Kidney (tissue), 11 donors: ENCODE results near the gene EIF3CL. TPM values are rescaled to one million over a fixed set of nuclear protein-coding genes. Genes with fewer than 3 reads are reported as not detected.
"Not testable (repeated sequence)": the region's sequence is repeated elsewhere in the genome, so short reads cannot be mapped to it uniquely, and the experiment has no call there.

ENCODE experiments used
- DNase-seq, 5 donors: peaks; one replicate each; pipeline ENCODE4 v3.0.0-alpha.2; 2013 to 2020
- FAIRE-seq: peaks from 2 replicates; lab custom pipeline; 2012; peaks lifted over from hg19 to GRCh38; lab: Jason Lieb, UNC
- H3K27ac ChIP-seq, 2 donors: one replicate each; pipeline ENCODE4 v1.7.0; 2013; ENCODE audit warnings: low read depth in 2 of 2, low read length in 2 of 2, inconsistent platforms in 1 of 2
- H3K27me3 ChIP-seq: one replicate; pipeline ENCODE4 v1.7.1; 2013; ENCODE audit warnings: low read length, inconsistent platforms; ENCODE audit not compliant: control insufficient read depth, insufficient read depth
- H3K36me3 ChIP-seq, 3 donors: one replicate each; pipeline versions ENCODE4 v1.7.0 to v1.7.1; 2013; ENCODE audit warnings: low read length in 3 of 3, control low read depth in 1 of 3, inconsistent platforms in 1 of 3; ENCODE audit not compliant: insufficient read depth in 3 of 3, control insufficient read depth in 2 of 3
- H3K4me1 ChIP-seq, 3 donors: one replicate each; pipeline versions ENCODE4 v1.7.0 to v1.7.1; 2013; ENCODE audit warnings: low read length in 3 of 3, inconsistent platforms in 1 of 3, low read depth in 1 of 3; ENCODE audit not compliant: control insufficient read depth in 2 of 3, insufficient read depth in 2 of 3
- H3K4me3 ChIP-seq, 3 donors: one replicate each; pipeline versions ENCODE4 v1.7.0 to v1.8.1; 2013; ENCODE audit warnings: low read length in 3 of 3, control low read depth in 1 of 3, inconsistent platforms in 1 of 3
- H3K9ac ChIP-seq, 3 donors: one replicate each; pipeline versions ENCODE4 v1.7.0 to v1.7.1; 2013; ENCODE audit warnings: low read length in 3 of 3, control low read depth in 1 of 3, inconsistent platforms in 1 of 3
- H3K9me3 ChIP-seq, 3 donors: one replicate each; pipeline versions ENCODE4 v1.7.0 to v1.7.1; 2013; ENCODE audit warnings: low read length in 3 of 3, control low read depth in 1 of 3, inconsistent platforms in 1 of 3; ENCODE audit not compliant: control insufficient read depth in 2 of 3, insufficient read depth in 1 of 3
- intact Hi-C: fragments of 100-400 bp; cut with DNase I; formaldehyde crosslinking; loops from one replicate; pipeline ENCODE4 v1.11.1; 2022
- polyA plus RNA-seq: library from polyadenylated mRNA; stranded (reverse); fragments of 350-450 nt; fragmentation: Illumina TruSeq; extraction: RNeasy Lipid Tissue Mini Kit (QIAGEN cat#74804); gene quantifications from one replicate; pipeline ENCODE4 v1.2.3, GENCODE V29; 2014; ENCODE audit warnings: low read depth, low replicate concordance; ENCODE audit not compliant: insufficient read depth
- total RNA-seq: library from RNA; stranded (reverse); fragmentation: NEBNext Ultra II Directional; extraction: Animal tissue kit (Norgen Biotek cat#: 25700); gene quantifications from one replicate; pipeline ENCODE4 v1.2.1, GENCODE V29; 2021
- donor health status: control.
- donor health status: control.
- donor health status: DM: yes; HTN: yes; CAD: no.
- donor health status: Normal renal cell carcinoma (clear cell type).

Gene EIF3CL
- total and polyA plus RNA-seq, 2 donors from 2014 or later = 26.7 to 61.0 TPM

GRCh38 chr16:28377108-28377625 is 26.5 kb downstream of the EIF3CL start:
- peak in 1 of 5 donors; percentile 19 for DNase-seq
- H3K4me1 ChIP-seq, H3K27ac ChIP-seq, H3K4me3 ChIP-seq, H3K27me3 ChIP-seq, H3K9me3 ChIP-seq, intact Hi-C loops, H3K36me3 ChIP-seq, FAIRE-seq, H3K9ac ChIP-seq: not testable (repeated sequence)

GRCh38 chr16:28375115-28375514 is 28.5 kb downstream of the EIF3CL start:
- FAIRE-seq, H3K27ac ChIP-seq, DNase-seq, H3K27me3 ChIP-seq, H3K36me3 ChIP-seq, H3K4me1 ChIP-seq, H3K4me3 ChIP-seq, H3K9ac ChIP-seq, intact Hi-C loops, H3K9me3 ChIP-seq: not testable (repeated sequence)

- H3K4me3 ChIP-seq, H3K4me1 ChIP-seq, FAIRE-seq, H3K27ac ChIP-seq, H3K9ac ChIP-seq, H3K9me3 ChIP-seq, H3K36me3 ChIP-seq, DNase-seq, intact Hi-C loops, H3K27me3 ChIP-seq: not testable (repeated sequence)
Observed at GRCh38 chr16:28374281-28374680, 29.4 kb downstream of the EIF3CL start.

- H3K36me3 ChIP-seq, intact Hi-C loops, H3K27me3 ChIP-seq, H3K4me3 ChIP-seq, H3K9me3 ChIP-seq, H3K27ac ChIP-seq, FAIRE-seq, H3K4me1 ChIP-seq, H3K9ac ChIP-seq: not testable (repeated sequence)
- DNase-seq = peak; percentile 1 to 45 (median 8)
Observed at GRCh38 chr16:28367926-28368325, 35.7 kb downstream of the EIF3CL start.

GRCh38 chr16:28364268-28365173 is 39.1 kb downstream of the EIF3CL start:
- DNase-seq = peak in 1 of 5 donors; percentile 18
- H3K9me3 ChIP-seq, H3K9ac ChIP-seq, H3K27ac ChIP-seq, H3K27me3 ChIP-seq, H3K36me3 ChIP-seq, H3K4me1 ChIP-seq, H3K4me3 ChIP-seq, intact Hi-C loops, FAIRE-seq: not testable (repeated sequence)

- H3K4me3 ChIP-seq, H3K9me3 ChIP-seq, H3K36me3 ChIP-seq, H3K4me1 ChIP-seq, DNase-seq, intact Hi-C loops, H3K27me3 ChIP-seq, H3K27ac ChIP-seq, H3K9ac ChIP-seq, FAIRE-seq: not testable (repeated sequence)
Observed at GRCh38 chr16:28363408-28363807, 40.2 kb downstream of the EIF3CL start, which contains the start of gene NPIPB6. Gene NPIPB6, minus strand, starts transcription at chr16:28363508. Its CDS starts 686 bp downstream, at chr16:28362822.

GRCh38 chr16:28362600-28362999 is 41.0 kb downstream of the EIF3CL start:
- H3K9me3 ChIP-seq, H3K4me1 ChIP-seq, H3K9ac ChIP-seq, H3K27ac ChIP-seq, H3K36me3 ChIP-seq, FAIRE-seq, H3K27me3 ChIP-seq, DNase-seq, H3K4me3 ChIP-seq, intact Hi-C loops: not testable (repeated sequence)

GRCh38 chr16:28338230-28338629 is 65.4 kb downstream of the EIF3CL start:
- intact Hi-C loops, H3K4me3 ChIP-seq, DNase-seq, H3K4me1 ChIP-seq, H3K9me3 ChIP-seq, FAIRE-seq, H3K9ac ChIP-seq, H3K27me3 ChIP-seq, H3K36me3 ChIP-seq, H3K27ac ChIP-seq: not testable (repeated sequence)
